AG09319 (cell line): ENCODE results near the gene GFAP.

Experiments
- DNase-seq: peaks from one replicate; pipeline ENCODE4 v3.0.0-alpha.2; 2010; ENCODE audit warnings: low read depth; ENCODE audit errors: extremely low read depth
- CTCF ChIP-seq: IDR thresholded peaks from 2 replicates; pipeline ENCODE4 v1.5.1; 2011; ENCODE audit warnings: low read depth, mild to moderate bottlenecking, inconsistent platforms, low read length, moderate library complexity

Gene GFAP

GRCh38 chr17:44924107-44924544 lies 8.8 kb upstream of the GFAP start:
- no peak for DNase-seq
- TF ChIP-seq CTCF, result no peak

- no peak for TF ChIP-seq CTCF
- DNase-seq, result no peak
These were observed 7.6 kb upstream of the GFAP start for GRCh38 chr17:44922746-44923470.

DNA sequence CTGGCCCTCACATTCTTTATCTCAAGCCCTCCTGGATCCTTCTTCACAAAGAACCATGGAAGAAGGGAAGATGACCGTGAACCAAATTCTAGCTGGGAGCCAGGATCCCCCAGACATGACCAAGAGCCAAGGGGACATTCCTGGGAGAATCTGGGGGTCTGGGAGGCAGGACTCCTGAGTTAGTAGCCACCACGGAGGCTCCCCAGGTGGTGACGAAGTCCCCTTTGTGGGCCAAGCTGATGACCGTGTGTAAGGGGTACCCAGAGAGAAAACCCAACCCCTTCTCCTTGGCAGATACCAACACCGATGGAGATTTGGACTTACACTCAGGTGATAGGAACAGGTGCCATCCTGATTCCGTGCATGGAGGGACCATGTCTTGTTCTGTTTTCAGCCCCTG lies 6.8 kb upstream of the GFAP start:
- no peak for DNase-seq
- no peak for TF ChIP-seq CTCF

- no peak for DNase-seq
- no peak; the same call in 1 of the 2 replicates for TF ChIP-seq CTCF
These were observed 6.0 kb upstream of the GFAP start for GRCh38 chr17:44921122-44921882.

- DNase-seq, result no peak
These were observed 5.3 kb upstream of the GFAP start for GRCh38 chr17:44920565-44920940.

GRCh38 chr17:44919885-44920564 lies 4.7 kb upstream of the GFAP start:
- DNase-seq, result peak; percentile 65
- TF ChIP-seq CTCF, result peak; percentile 91

More at GRCh38 chr17:44920565-44920940, 5.3 kb upstream of the GFAP start:
- no peak for TF ChIP-seq CTCF

- no peak for DNase-seq
- TF ChIP-seq CTCF, result no peak
These were observed 4.1 kb upstream of the GFAP start for GRCh38 chr17:44919411-44919810.
